H1 (cell line): ENCODE results near the gene DFFB. TPM values are rescaled to one million over a fixed set of nuclear protein-coding genes. Genes with fewer than 3 reads are reported as not detected.

Source experiments
- CHD7 ChIP-seq: fragments of 300-600 bp; sonication (generic); IDR thresholded peaks from 2 replicates; pipeline ENCODE4 v1.7.1; 2012; ENCODE audit warnings: low read length, moderate library complexity, mild to moderate bottlenecking, inconsistent platforms; ENCODE audit not compliant: insufficient replicate concordance
- CTCF ChIP-seq, 3 experiments: IDR thresholded peaks; 1 replicate in 2 of 3; 2 replicates in 1 of 3; pipeline versions ENCODE4 v1.5.1 to v1.6.1; 2011; ENCODE audit warnings: low read length in 3 of 3, mild to moderate bottlenecking in 3 of 3, inconsistent platforms in 2 of 3, low read depth in 1 of 3, moderate library complexity in 1 of 3; ENCODE audit not compliant: insufficient read depth in 1 of 3; ENCODE audit errors: control extremely low read depth in 1 of 3
- GABPA ChIP-seq: IDR thresholded peaks from 2 replicates; pipeline ENCODE4 v1.6.1; 2011; ENCODE audit warnings: mild to moderate bottlenecking, low read length, moderate library complexity, borderline replicate concordance; ENCODE audit not compliant: insufficient read depth
- MAX ChIP-seq: IDR thresholded peaks from 2 replicates; pipeline ENCODE4 v1.6.1; 2012; ENCODE audit warnings: inconsistent platforms
- RAD21 ChIP-seq, 2 experiments: IDR thresholded peaks in 1 of 2; conservative IDR thresholded peaks in 1 of 2; 2 replicates each; pipeline ENCODE4 v1.6.1; 2011; ENCODE audit warnings: low read depth in 2 of 2, low read length in 2 of 2, improper control_type of control experiment in 1 of 2, inconsistent platforms in 1 of 2, mild to moderate bottlenecking in 1 of 2, moderate library complexity in 1 of 2
- SIX5 ChIP-seq: IDR thresholded peaks from 2 replicates; pipeline ENCODE4 v1.6.1; 2011; ENCODE audit warnings: mild to moderate bottlenecking, low read depth, low read length
- SRF ChIP-seq: IDR thresholded peaks from 2 replicates; pipeline ENCODE4 v1.6.1; 2011; ENCODE audit warnings: mild to moderate bottlenecking, low read depth, low read length, moderate library complexity
- YY1 ChIP-seq: IDR thresholded peaks from 2 replicates; pipeline ENCODE4 v1.6.1; 2011; ENCODE audit warnings: low read depth, mild to moderate bottlenecking, low read length
- polyA plus RNA-seq, 7 experiments: library from polyadenylated mRNA; depleted of rRNA in 3 of 7; stranded (reverse) in 5 of 7; unstranded in 2 of 7; fragments of >200 nt in 5 of 7; fragments of 200-250 nt in 2 of 7; gene quantifications; 1 replicate in 5 of 7; 2 replicates in 1 of 7; 4 replicates in 1 of 7; pipeline versions ENCODE4 v1.2.1 to v1.2.3, GENCODE V29; 2011 to 2013; ENCODE audit warnings: missing spikeins in 2 of 7, mixed read lengths in 2 of 7
- total RNA-seq: library from RNA; stranded (reverse); fragmentation: NEBNext Ultra II Directional; extraction: Animal tissue kit (Norgen Biotek cat#: 25700); gene quantifications from 2 replicates; pipeline ENCODE4 v1.2.1, GENCODE V29; 2021

Gene DFFB
- total and polyA plus RNA-seq, 2 of the 8 experiments (the other 6 are each of a cell fraction or from before 2014, with no cell fraction given) = 8.6 to 11.9 TPM

GRCh38 chr1:3907621-3908165, 50.4 kb downstream of the DFFB start (continued):
- TF ChIP-seq CHD7 (no peak), RAD21 (IDR thresholded peaks at IDR 0.05 in 1 of 2, conservative IDR thresholded peaks at IDR 0.05 in 1 of 2; ENCODE audit: low read depth in 2 of 2, low read length in 2 of 2) (no peak), MAX (no peak), SIX5 (no peak), GABPA (no peak), CTCF (IDR thresholded peaks at IDR 0.05; ENCODE audit: control extremely low read depth in 1 of 3, insufficient read depth in 1 of 3, low read depth in 1 of 3, low read length in 3 of 3) (no peak), YY1 (no peak), SRF (no peak)
- TF ChIP-seq, all 59 proteins: peak for 0
